H1 (cell line): Measurements from ENCODE around the gene FMNL2. TPM values are rescaled to one million over a fixed set of nuclear protein-coding genes. Genes with fewer than 3 reads are reported as not detected.

Experiments used
- CHD7 ChIP-seq: fragments of 300-600 bp; sonication (generic); IDR thresholded peaks from 2 replicates; pipeline ENCODE4 v1.7.1; 2012; ENCODE audit warnings: low read length, moderate library complexity, mild to moderate bottlenecking, inconsistent platforms; ENCODE audit not compliant: insufficient replicate concordance
- EP300 ChIP-seq, 2 experiments: IDR thresholded peaks; 1 replicate in 1 of 2; 2 replicates in 1 of 2; pipeline ENCODE4 v1.6.1; 2011 to 2012; ENCODE audit warnings: low read depth in 2 of 2, low read length in 2 of 2, mild to moderate bottlenecking in 2 of 2, borderline replicate concordance in 1 of 2, inconsistent platforms in 1 of 2, moderate library complexity in 1 of 2
- KDM1A ChIP-seq: fragments of 200-600, 300-600 bp; sonication (generic); IDR thresholded peaks from 2 replicates; pipeline ENCODE4 v1.7.1; 2016; ENCODE audit warnings: mild to moderate bottlenecking, low read length, borderline replicate concordance
- MAFK ChIP-seq: IDR thresholded peaks from 2 replicates; pipeline ENCODE4 v1.6.1; 2012; ENCODE audit warnings: low read depth, mild to moderate bottlenecking, improper control_type of control experiment, low read length
- POLR2A ChIP-seq, 2 experiments: IDR thresholded peaks; 1 replicate in 1 of 2; 2 replicates in 1 of 2; pipeline ENCODE4 v1.6.1; 2011; ENCODE audit warnings: low read depth in 2 of 2, low read length in 2 of 2, mild to moderate bottlenecking in 2 of 2; ENCODE audit errors: control extremely low read depth in 1 of 2
- RFX5 ChIP-seq: IDR thresholded peaks from 2 replicates; pipeline ENCODE4 v1.6.1; 2011; ENCODE audit warnings: low read depth, low read length, improper control_type of control experiment, borderline replicate concordance
- SIN3A ChIP-seq, 2 experiments: IDR thresholded peaks in 1 of 2; conservative IDR thresholded peaks in 1 of 2; 2 replicates each; pipeline ENCODE4 v1.6.1; 2011 to 2012; ENCODE audit warnings: low read length in 2 of 2, improper control_type of control experiment in 1 of 2, low read depth in 1 of 2, mild to moderate bottlenecking in 1 of 2
- SIRT6 ChIP-seq: IDR thresholded peaks from one replicate; pipeline ENCODE4 v1.7.1; 2012; ENCODE audit warnings: low read length, inconsistent platforms
- TEAD4 ChIP-seq: IDR thresholded peaks from 2 replicates; pipeline ENCODE4 v1.6.1; 2012; ENCODE audit warnings: low read depth, low read length, inconsistent platforms, mixed read lengths
- polyA plus RNA-seq, 7 experiments: library from polyadenylated mRNA; depleted of rRNA in 3 of 7; stranded (reverse) in 5 of 7; unstranded in 2 of 7; fragments of >200 nt in 5 of 7; fragments of 200-250 nt in 2 of 7; gene quantifications; 1 replicate in 5 of 7; 2 replicates in 1 of 7; 4 replicates in 1 of 7; pipeline versions ENCODE4 v1.2.1 to v1.2.3, GENCODE V29; 2011 to 2013; ENCODE audit warnings: missing spikeins in 2 of 7, mixed read lengths in 2 of 7
- total RNA-seq: library from RNA; stranded (reverse); fragmentation: NEBNext Ultra II Directional; extraction: Animal tissue kit (Norgen Biotek cat#: 25700); gene quantifications from 2 replicates; pipeline ENCODE4 v1.2.1, GENCODE V29; 2021

Gene FMNL2
- total and polyA plus RNA-seq, 2 of the 8 experiments (the other 6 are each of a cell fraction or from before 2014, with no cell fraction given), result 15.5 to 45.1 TPM

GRCh38 chr2:152445375-152445774 lies 110.4 kb downstream of the FMNL2 start (continued):
- TF ChIP-seq CHD7 (no peak), EP300 (IDR thresholded peaks at IDR 0.05; ENCODE audit: borderline replicate concordance in 1 of 2, low read depth in 2 of 2, low read length in 2 of 2) (no peak), SIRT6 (no peak), POLR2A (IDR thresholded peaks at IDR 0.05; ENCODE audit: control extremely low read depth in 1 of 2, low read depth in 2 of 2, low read length in 2 of 2) (no peak), RFX5 (no peak), TEAD4 (no peak), KDM1A (no peak), SIN3A (conservative IDR thresholded peaks at IDR 0.05 in 1 of 2, IDR thresholded peaks at IDR 0.05 in 1 of 2; ENCODE audit: low read depth in 1 of 2, low read length in 2 of 2) (no peak), MAFK (no peak)
- TF ChIP-seq, all 59 proteins: peak for 0
